Ascending aorta (tissue), 2 donors: Measurements from ENCODE around the gene SMIM14. TPM values are rescaled to one million over a fixed set of nuclear protein-coding genes. Genes with fewer than 3 reads are reported as not detected.
"Not testable (repeated sequence)": the region's sequence is repeated elsewhere in the genome, so short reads cannot be mapped to it uniquely, and the experiment has no call there.

Experiments used
- DNase-seq, 2 donors: peaks; one replicate each; pipeline ENCODE4 v3.0.0-alpha.2; 2019; ENCODE audit warnings: low spot score in 2 of 2
- H3K27ac ChIP-seq, 2 donors: fragments of 200-600 bp; sonication (generic); one replicate each; pipeline ENCODE4 v1.5.1; 2016 to 2017; ENCODE audit warnings: mild to moderate bottlenecking in 1 of 2
- H3K27me3 ChIP-seq: fragments of 200-600 bp; sonication (generic); one replicate; pipeline ENCODE4 v1.5.1; 2017
- H3K36me3 ChIP-seq, 2 donors: fragments of 200-600 bp; sonication (generic); one replicate each; pipeline ENCODE4 v1.5.1; 2016
- H3K4me1 ChIP-seq, 2 donors: fragments of 200-600 bp; sonication (generic); one replicate each; pipeline ENCODE4 v1.5.1; 2016 to 2017; ENCODE audit warnings: mild to moderate bottlenecking in 1 of 2
- H3K4me3 ChIP-seq, 2 donors: fragments of 200-600 bp; sonication (generic); one replicate each; pipeline ENCODE4 v1.5.1; 2016 to 2017; ENCODE audit warnings: mild to moderate bottlenecking in 1 of 2
- H3K9me3 ChIP-seq, 2 donors: fragments of 200-600 bp; sonication (generic); one replicate each; pipeline ENCODE4 v1.5.1; 2016
- intact Hi-C: fragments of 100-400 bp; cut with DNase I; formaldehyde crosslinking; loops from one replicate; pipeline ENCODE4 v1.15.1; 2023
- total RNA-seq: library from RNA; depleted of rRNA; stranded (reverse); fragments of >200 nt; gene quantifications from one replicate; pipeline ENCODE4 v1.1.0, GENCODE V29; 2016
- TF ChIP-seq, protein P1 (sequence below), 3 experiments: fragments of 200-600 bp in 2 of 3; fragments of 450-650 bp in 1 of 3; sonication (generic) in 2 of 3; IDR thresholded peaks; one replicate each; pipeline ENCODE4 v1.5.1; 2016 to 2019; ENCODE audit warnings: antibody characterized with exemption in 3 of 3, mild to moderate bottlenecking in 1 of 3, moderate library complexity in 1 of 3

Gene SMIM14
- total RNA-seq, 1 donor from 2014 or later = 48.2 TPM

DNA sequence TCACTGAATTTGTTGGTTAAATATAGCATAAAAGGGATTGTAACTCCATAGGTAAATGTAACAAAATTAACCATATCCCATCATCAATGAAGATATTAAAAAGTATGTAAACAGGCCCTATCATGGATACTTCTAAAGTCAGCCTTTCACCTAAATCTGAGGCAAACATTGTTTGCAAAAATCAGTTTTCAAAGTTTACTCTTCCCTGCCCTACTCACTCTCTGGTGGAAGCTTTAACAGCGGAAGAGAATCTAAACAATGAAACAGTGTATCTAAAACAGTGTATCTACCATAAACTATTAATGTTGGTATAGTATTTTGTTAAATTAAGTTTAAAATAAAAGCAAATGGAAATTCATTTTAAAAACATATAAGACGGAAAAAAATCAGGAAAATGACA is 21.1 kb downstream of the SMIM14 start:
- TF ChIP-seq, protein P1, sequence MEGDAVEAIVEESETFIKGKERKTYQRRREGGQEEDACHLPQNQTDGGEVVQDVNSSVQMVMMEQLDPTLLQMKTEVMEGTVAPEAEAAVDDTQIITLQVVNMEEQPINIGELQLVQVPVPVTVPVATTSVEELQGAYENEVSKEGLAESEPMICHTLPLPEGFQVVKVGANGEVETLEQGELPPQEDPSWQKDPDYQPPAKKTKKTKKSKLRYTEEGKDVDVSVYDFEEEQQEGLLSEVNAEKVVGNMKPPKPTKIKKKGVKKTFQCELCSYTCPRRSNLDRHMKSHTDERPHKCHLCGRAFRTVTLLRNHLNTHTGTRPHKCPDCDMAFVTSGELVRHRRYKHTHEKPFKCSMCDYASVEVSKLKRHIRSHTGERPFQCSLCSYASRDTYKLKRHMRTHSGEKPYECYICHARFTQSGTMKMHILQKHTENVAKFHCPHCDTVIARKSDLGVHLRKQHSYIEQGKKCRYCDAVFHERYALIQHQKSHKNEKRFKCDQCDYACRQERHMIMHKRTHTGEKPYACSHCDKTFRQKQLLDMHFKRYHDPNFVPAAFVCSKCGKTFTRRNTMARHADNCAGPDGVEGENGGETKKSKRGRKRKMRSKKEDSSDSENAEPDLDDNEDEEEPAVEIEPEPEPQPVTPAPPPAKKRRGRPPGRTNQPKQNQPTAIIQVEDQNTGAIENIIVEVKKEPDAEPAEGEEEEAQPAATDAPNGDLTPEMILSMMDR (IDR thresholded peaks at IDR 0.05) = no peak
- H3K4me3 ChIP-seq = no peak overlapping the region
- no peaks in the 10 kb centered on the region for H3K9me3 ChIP-seq
- no peaks in the 10 kb centered on the region for H3K36me3 ChIP-seq
- intact Hi-C loops = no loop called here
- peak overlapping the region; percentile 83 to 86 for H3K27ac ChIP-seq
- no peaks in the 10 kb centered on the region for H3K27me3 ChIP-seq
- DNase-seq = no peak
- H3K4me1 ChIP-seq = peaks cover 2 to 52% of the 10 kb centered on the region in 2 donors

DNA sequence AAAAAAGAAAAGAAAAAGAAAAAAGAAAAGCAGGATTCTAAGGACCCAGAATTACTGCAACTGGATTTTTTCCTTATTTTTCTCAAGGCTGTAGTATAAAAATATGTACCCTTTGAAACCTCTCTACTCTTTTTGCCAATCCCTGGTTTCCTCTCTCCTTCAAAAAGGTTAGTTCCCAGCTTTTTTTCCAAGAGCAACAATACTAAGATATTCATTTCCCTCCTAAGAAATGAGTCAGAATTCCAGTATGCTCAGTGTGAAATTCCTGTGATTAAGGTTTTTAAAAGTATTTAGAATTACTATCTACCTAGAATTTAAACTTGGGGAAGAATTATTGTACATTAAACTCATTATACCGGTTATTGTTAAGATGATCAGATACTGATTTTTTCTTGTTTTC is 22.0 kb downstream of the SMIM14 start:
- no peaks in the 10 kb centered on the region for H3K36me3 ChIP-seq
- H3K27me3 ChIP-seq = no peaks in the 10 kb centered on the region
- H3K4me3 ChIP-seq = peak overlapping the region in 1 of 2 donors; percentile 43
- intact Hi-C loops = loop anchor here (1.0 kb wide), 1 partner anchor 21 kb away; no protein-coding TSS in a partner anchor
- H3K27ac ChIP-seq = peak overlapping the region; percentile 83 to 86
- H3K9me3 ChIP-seq = no peaks in the 10 kb centered on the region
- peaks cover 2 to 51% of the 10 kb centered on the region in 2 donors for H3K4me1 ChIP-seq
- no peak for DNase-seq
- TF ChIP-seq, protein P1 (IDR thresholded peaks at IDR 0.05) = no peak

DNA sequence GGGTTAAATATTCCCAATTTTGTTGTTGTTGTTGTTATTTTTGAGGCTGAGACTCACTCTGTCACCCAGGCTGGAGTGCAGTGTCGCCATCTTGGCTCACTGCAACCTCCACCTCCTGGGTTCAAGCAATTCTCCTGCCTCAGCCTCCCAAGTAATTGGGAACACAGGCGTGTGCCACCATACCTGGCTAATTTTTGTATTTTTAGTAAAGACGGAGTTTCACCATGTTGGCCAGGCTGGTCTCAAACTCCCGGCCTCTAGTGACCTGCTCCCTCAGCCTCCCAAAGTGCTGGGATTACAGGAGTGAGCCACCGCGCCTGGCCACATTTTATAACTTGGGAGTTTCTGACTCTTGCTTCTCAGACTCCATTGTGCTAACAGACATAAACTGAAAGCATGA is 22.6 kb downstream of the SMIM14 start:
- H3K9me3 ChIP-seq, DNase-seq, H3K36me3 ChIP-seq, H3K27me3 ChIP-seq: not testable (repeated sequence)
- Histone ChIP-seq H3K4me3 (peak overlapping the region in 1 of 2 donors; percentile 43), H3K4me1 (peaks cover 2 to 49% of the 10 kb centered on the region in 2 donors), H3K27ac (peak overlapping the region; percentile 83 to 86)
- intact Hi-C loops = loop anchor here (1.0 kb wide), 1 partner anchor 21 kb away; no protein-coding TSS in a partner anchor

DNA sequence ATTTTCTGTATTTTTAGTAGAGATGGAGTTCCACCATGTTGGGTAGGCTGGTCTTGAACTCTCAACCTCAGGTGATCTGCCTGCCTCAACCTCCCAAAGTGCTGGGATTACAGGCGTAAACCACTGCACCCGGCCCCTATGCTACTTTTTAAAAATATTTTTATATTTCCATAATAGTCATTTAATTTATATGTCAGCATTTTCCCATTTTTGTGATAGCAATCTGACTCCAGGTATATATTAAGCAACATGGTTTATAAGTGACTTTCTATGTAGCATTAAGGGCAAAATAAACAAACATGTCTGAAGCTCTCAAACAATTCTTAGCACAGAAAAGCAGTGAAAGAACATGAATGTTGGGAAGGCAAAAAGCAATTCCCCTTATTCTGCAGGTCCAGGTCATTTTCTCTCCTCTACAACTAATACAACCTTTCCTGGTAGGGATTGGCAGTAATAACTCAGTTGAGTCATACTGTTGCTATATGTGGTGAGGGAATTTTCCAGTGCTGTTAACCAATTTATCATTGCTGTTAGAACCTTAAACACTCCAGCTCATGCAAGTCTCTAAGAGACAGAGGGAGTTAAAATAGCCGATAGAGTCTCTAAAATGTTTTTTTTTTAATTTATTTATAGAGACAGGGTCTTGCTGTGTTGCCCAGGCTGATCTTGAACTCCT is 24.0 kb downstream of the SMIM14 start:
- no peak for DNase-seq
- TF ChIP-seq, protein P1 (IDR thresholded peaks at IDR 0.05) = no peak
- Histone ChIP-seq H3K27me3 (no peaks in the 10 kb centered on the region), H3K4me3 (peak overlapping the region in 1 of 2 donors; percentile 27), H3K4me1 (peaks cover 2 to 41% of the 10 kb centered on the region in 2 donors), H3K27ac (peak overlapping the region; percentile 78 to 86), H3K36me3 (peaks cover 0 to under 1% of the 10 kb centered on the region in 2 donors), H3K9me3 (no peaks in the 10 kb centered on the region)
- intact Hi-C loops = loop anchor here (2.0 kb wide), 1 partner anchor 86 kb away; no protein-coding TSS in a partner anchor

DNA sequence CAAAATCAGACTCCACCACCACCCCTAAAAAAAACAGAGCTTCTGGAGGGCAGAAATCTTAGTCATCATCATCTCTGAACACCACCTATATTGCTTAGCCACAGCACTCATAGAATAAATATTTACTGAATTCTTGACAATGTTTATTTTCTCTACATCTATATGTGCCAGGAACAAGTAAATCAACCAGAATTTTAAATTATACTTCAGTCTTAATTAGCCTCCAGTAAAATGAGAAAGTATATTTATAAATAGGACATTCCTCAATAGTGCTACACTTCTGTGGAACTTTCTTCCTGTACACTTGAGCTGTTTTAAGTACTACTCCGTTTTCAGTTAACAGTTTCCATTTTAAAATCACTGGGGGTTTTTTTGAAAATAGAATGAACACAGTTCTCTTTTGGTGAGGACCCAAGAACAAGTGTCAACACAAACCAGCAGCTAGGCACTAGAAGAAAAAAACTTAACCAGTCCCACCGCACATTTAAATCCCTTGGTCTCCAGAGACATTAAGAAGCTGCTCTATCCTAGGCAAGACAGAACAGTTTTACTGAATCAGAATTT is 25.5 kb downstream of the SMIM14 start:
- Histone ChIP-seq H3K4me1 (peaks cover 2 to 41% of the 10 kb centered on the region in 2 donors), H3K36me3 (peaks cover 0 to 4% of the 10 kb centered on the region in 2 donors), H3K4me3 (peak overlapping the region in 1 of 2 donors; percentile 35), H3K9me3 (no peaks in the 10 kb centered on the region), H3K27ac (peak overlapping the region; percentile 78 to 86), H3K27me3 (no peaks in the 10 kb centered on the region)
- TF ChIP-seq, protein P1 (IDR thresholded peaks at IDR 0.05) = no peak
- DNase-seq = no peak
- intact Hi-C loops = loop anchor here (2.0 kb wide), 1 partner anchor 26 kb away; the partner anchor contains the start of gene SMIM14

DNA sequence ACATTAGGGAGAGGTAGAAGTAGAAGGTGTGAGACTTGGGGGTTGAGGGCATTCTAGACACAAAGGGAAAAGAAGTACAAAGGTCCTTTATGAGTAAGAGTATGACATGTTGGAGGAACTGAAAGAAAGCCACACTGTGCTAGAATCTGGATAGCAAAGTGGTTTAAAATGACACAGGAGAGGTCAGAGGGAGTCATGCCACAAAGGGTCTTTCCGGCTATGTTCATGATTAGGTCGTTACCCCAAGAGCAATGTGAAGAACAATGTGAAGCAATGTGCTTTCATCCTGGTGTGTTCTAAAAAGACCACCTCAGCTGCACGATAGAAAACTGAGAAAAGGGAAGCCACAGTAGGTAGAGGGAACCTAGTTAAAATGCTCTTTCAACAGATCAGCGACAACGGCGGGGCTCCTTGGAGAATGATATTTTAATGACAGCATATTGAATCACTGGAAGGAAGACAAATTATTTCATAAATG is 29.2 kb downstream of the SMIM14 start:
- no peaks in the 10 kb centered on the region for H3K9me3 ChIP-seq
- no peak overlapping the region for H3K4me3 ChIP-seq
- H3K27ac ChIP-seq = peak overlapping the region in 1 of 2 donors; percentile 19
- peaks cover 0 to 20% of the 10 kb centered on the region in 2 donors for H3K4me1 ChIP-seq
- peaks cover 9 to 12% of the 10 kb centered on the region in 2 donors for H3K36me3 ChIP-seq
- intact Hi-C loops = no loop called here
- no peaks in the 10 kb centered on the region for H3K27me3 ChIP-seq
- DNase-seq = no peak
- TF ChIP-seq, protein P1 (IDR thresholded peaks at IDR 0.05) = no peak
